Hepatocyte (in vitro differentiated cells): ENCODE data around the gene SNW1.

Experiments
- CTCF ChIP-seq: fragments of 200-600 bp; sonication (generic); IDR thresholded peaks from 2 replicates; pipeline ENCODE4 v1.5.1; 2016; ENCODE audit warnings: antibody characterized with exemption, mild to moderate bottlenecking; ENCODE audit not compliant: poor library complexity
- EZH2 ChIP-seq: fragments of 200-600 bp; sonication (generic); IDR thresholded peaks from 2 replicates; pipeline ENCODE4 v1.6.1; 2016; ENCODE audit warnings: antibody characterized with exemption, mild to moderate bottlenecking, borderline replicate concordance
- EZH2phosphoT487 ChIP-seq: fragments of 200-600 bp; sonication (generic); IDR thresholded peaks from one replicate; pipeline ENCODE4 v1.6.1; 2018; ENCODE audit warnings: antibody characterized with exemption, mild to moderate bottlenecking, low read depth, moderate library complexity; ENCODE audit not compliant: unreplicated experiment, severe bottlenecking

GRCh38 chr14:77708749-77709148, 52.2 kb downstream of the SNW1 start:
- no peak for TF ChIP-seq CTCF
- no peak for TF ChIP-seq EZH2
- TF ChIP-seq EZH2phosphoT487 = no peak
